H54 (cell line): ENCODE data around the gene TTLL12.

Experiments used
- DNase-seq: peaks from one replicate; pipeline ENCODE4 v3.0.0; 2011; ENCODE audit warnings: low spot score, mixed read lengths; ENCODE audit not compliant: insufficient read length
- FAIRE-seq: peaks from 3 replicates; lab custom pipeline; 2011; peaks lifted over from hg19 to GRCh38; lab: Jason Lieb, UNC
- POLR2A ChIP-seq: IDR thresholded peaks from 2 replicates; pipeline ENCODE4 v1.6.1; 2011; ENCODE audit warnings: low read depth, mild to moderate bottlenecking, low read length

TTLL12 gene

DNA sequence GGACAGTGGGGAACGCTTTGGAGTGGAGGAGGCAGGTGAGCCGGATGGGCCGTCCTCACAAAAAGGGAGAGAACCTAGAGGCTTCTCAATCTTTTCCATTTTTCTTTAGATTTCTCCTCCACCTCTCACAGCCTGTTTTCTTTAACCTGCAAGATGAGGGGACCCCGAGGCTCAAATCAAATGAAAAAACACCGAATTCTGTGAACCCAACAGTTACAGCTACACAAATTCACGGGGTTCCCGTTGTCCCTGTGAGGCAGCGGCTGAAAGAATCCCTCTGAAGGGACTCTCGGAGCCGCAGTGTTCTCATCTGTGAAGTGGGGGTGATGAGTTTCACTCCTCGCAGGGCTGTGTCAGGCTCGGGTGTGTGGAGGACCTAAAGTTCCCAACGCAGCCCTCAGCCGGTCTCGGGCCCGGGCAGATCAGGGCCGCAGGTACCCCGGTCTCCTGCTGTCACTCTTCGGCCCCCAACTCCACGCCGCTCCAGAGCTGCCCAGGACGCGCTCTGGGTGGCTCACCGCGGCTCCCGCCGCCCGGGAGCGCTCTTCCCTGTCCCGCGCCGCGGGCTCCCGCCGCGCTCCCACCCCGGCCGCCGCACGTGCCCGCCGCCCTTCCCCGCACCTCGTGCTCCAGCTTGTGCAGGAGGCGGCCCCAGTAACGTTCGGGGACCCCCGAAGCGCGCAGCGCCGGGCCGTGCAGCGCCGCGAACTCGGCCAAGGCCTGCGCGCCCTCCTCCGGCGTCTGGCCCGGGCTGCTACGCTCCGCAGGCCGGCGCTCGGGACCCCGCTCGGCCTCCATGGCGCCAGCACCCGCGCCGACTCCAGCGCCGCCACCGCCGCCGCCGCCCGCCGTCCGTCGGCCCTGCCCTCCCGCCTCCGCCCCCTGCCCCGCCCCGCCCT, at the start of gene TTLL12:
TSS of gene TTLL12 (minus strand) at position 863 of the 899 bp plus-strand sequence. CDS start at position 798, 65 bp downstream.
- peak; percentile 73 for TF ChIP-seq POLR2A
- DNase-seq (no peak), FAIRE-seq (no peak)

DNA sequence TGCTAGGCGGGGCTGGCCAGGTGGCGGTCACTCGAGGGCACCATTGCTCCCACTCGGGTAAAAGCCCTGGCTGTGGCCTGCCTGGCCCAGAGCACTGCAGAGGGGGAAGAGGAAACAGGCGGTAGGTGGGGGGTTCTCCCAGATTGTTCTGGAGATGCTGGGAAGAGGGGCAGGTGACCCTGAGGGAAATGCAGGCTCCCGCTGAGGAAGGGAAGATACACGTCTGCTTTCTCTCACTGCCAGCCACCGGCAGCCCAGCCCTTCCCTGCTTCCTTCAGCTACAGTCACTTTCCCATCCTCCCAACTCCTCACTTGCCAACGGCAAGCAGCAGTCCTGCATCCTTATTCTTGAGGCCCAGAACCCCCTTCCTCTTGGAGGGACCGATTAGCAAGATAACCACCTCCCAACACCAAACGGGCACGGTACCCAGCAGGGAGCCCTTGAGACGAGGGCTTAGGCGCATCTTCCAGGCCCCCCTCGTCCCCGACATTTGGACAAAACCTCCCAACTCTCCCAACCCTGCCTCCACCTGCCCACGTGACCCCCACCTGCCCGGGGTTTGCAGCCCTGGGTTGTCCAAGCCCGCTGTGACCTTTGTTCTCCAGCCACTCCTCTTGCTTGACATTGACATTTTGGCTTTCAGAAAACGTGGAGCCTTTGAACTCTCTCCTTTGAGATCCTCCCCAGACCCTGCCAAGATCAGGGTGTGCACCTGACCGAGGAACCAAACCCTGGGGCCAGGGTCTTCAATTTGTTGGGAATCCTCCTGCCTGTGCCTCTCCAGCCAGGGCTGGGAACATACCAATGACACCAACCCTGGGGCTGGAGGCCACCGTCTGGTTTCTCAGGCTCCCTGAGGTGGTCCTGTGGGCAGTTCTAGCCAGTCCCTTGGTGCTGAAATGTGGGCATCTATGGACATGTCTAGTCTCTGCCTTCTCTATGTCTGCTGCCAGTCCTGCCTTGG, 48.8 kb upstream of the TTLL12 start:
- no peak for FAIRE-seq
- no peak for TF ChIP-seq POLR2A

GRCh38 chr22:43234264-43234988, 47.5 kb upstream of the TTLL12 start:
- FAIRE-seq (no peak), DNase-seq (peak; percentile 17)
- no peak for TF ChIP-seq POLR2A

More for the DNA sequence above, 48.8 kb upstream of the TTLL12 start:
- no peak for DNase-seq

GRCh38 chr22:43233529-43233928, 46.6 kb upstream of the TTLL12 start:
- no peak for DNase-seq
- TF ChIP-seq POLR2A = no peak
- no peak for FAIRE-seq

GRCh38 chr22:43232445-43232844, 45.5 kb upstream of the TTLL12 start:
- FAIRE-seq (no peak), DNase-seq (no peak)
- no peak for TF ChIP-seq POLR2A

DNA sequence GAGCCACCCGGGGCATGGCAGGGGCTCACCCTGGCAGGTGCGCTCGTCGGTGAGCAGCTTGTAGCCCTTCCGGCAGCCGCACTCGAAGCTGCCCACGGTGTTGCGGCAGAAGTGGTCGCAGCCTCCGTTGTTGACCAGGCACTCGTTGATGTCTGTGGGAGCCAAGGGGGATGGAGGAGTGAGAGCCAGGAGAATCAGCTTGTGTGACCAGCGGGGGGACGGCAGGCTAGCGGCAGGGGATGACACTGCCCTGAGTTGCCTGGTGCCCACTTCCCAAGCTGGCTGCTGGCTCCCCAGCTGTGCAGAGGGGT, 44.7 kb upstream of the TTLL12 start:
- TF ChIP-seq POLR2A = no peak
- DNase-seq (no peak), FAIRE-seq (no peak)

DNA sequence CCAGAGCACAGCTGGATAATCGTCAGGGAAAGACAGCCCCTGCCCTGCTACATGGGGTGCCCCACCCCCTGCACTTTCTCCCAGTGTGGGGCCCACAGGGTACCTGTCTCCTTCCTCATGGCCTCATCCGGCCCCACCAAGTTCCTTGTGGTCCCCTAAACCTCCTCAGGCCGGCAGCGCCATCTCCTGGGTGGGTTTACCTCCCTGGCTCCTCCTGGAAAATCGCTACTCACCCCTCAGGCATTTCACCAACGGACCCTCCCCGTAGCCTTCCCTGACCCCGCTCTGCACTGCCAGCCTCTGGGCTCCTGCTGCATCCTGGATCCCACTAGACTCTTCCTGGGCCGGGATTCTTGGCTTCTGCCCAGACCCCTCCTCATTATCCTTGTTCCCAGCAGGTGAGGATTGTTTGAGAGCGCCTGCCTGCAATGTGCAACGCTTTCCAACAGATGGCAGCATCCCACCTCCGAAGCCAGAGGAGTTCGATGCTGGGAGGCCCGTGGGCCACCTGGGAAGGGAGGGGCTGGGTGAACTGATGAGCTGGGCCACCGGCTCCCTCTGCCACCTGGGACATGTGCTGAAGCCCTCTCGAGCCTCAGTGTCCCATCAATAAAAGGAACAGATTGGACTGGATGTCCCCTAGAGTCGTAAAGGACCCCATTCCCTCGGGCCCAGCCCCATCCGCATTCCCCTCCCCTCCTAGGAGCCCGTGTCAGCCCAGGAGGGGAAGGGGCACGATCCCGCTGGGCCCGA, 44.2 kb upstream of the TTLL12 start:
- TF ChIP-seq POLR2A = no peak
- DNase-seq = peak; percentile 61
- no peak for FAIRE-seq

- TF ChIP-seq POLR2A = no peak
- DNase-seq = peak; percentile 25
- FAIRE-seq = no peak
Measured at GRCh38 chr22:43230571-43230970, 43.6 kb upstream of the TTLL12 start.

GRCh38 chr22:43228863-43229262, 41.9 kb upstream of the TTLL12 start:
- TF ChIP-seq POLR2A = no peak
- DNase-seq (no peak), FAIRE-seq (no peak)

DNA sequence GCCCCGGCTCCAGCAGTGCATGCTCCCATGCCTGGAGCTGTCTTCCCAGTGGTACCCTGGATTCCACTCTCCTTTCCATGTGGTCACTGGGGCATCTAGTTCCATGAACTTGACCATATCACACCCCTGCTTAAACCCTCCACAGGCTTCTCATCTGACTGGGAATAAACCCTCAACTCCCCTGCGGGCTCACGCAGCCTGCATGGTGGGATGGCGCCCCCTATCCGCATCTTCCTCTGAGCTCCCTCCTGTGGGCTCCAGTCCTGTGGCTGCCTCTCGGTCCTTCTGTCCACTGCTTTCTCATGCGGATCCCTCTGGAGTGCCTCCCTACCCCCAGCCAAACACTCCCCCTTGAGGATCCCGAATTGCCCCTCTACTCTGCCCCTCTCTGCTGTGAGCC, 41.4 kb upstream of the TTLL12 start:
- DNase-seq (peak; percentile 30), FAIRE-seq (no peak)
- no peak for TF ChIP-seq POLR2A

DNA sequence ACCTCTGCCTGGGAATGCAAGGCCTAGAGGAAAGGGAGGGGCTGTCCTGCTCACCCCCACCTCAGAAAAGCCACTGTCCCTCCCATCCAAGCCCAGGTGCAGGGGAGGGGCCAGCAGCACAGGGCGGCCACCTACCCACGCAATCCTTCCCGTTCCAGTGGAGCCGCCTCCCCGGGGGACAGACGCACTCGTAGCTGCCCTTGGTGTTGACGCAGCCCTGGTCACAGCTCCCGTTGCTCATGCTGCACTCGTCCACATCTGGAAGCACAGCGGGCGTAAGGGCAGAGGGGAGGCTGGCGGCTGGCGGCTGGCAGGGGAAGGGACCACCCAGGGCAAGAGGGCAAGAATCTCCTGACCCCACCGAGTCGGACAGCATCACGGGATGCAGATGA, 40.3 kb upstream of the TTLL12 start:
- no peak for FAIRE-seq
- no peak for TF ChIP-seq POLR2A
- no peak for DNase-seq

DNA sequence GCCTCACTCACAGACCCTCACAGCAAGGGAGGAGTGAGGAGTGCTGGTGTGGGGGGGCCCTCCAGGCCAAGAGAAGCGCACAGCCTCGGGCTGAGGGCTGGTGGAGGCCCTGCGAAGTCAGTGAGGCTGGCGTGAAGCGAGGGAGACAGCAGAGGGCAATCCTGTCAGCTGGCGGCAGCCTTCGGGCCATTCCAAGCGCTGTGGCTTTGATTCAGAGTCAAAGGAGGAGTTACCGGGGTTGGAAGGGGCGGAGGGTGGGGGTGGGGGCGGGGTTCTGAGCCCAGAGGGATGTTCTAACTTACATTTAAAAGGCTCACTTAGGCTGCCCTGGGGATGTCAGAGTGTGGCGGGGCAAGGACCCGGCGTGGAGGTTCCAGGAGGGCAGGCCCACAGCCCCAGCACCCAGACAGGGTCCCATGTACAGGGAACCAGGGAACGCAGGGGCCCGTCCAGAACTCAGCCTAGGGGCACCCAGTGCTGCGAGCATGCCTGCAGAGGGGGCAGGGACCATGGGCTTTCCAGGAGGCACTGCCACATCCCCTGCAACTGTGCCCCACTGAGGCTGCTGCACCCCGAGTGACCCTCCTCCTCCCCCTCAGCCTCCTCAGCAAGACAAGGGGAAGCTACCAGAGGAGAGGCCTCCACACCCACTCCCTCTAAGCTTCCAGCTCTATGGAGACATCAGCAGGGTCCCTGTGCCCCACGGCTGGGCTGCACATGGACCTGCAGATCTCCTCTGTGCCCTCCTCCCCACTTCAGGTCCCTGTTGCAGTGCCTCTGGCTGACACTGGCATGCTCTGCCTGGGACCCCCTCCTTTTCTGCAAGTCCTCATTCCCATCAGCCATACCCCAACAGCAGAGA, 39.7 kb upstream of the TTLL12 start:
- FAIRE-seq = no peak
- TF ChIP-seq POLR2A = no peak
- DNase-seq = no peak
